ENCODE results near the gene SH3PXD2B.

DNA sequence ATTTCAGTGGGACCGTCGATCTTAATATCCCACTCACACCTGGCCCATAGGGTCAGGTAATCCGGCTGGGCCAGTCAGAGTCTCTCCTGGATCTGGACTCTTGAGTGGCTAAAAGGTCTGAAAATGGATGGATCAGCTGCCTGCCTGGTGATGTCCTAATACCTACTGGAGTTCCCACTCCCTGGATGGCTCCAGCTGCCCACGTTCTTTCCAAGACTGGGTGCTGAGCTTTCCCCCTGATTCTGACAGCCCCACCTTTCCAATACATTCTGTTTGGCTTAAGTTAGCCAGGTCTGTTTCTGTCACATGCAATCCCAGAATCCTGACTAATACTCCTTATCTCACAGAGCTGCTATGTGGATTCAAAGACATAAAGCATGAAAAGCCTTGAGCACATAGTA lies 10.2 kb downstream of the SH3PXD2B start:
- TF ChIP-seq CTCF (IDR thresholded peaks at IDR 0.05 in 8 of 11, conservative IDR thresholded peaks at IDR 0.05 in 3 of 11) (no peak), POLR2AphosphoS5 (IDR thresholded peaks at IDR 0.05) (no peak), POLR2A (IDR thresholded peaks at IDR 0.05) (no peak)
